PC-9 (cell line): ENCODE results near the gene AKIRIN2. TPM values are rescaled to one million over a fixed set of nuclear protein-coding genes. Genes with fewer than 3 reads are reported as not detected.
"Not testable (repeated sequence)": the region's sequence is repeated elsewhere in the genome, so short reads cannot be mapped to it uniquely, and the experiment has no call there.

Source experiments
- BruUV-seq: library from RNA; stranded (reverse); fragments of 400-500 nt; replicated peaks from 2 replicates; lab custom pipeline; 2021; lab: Mats Ljungman, UMichigan
- CTCF ChIA-PET: fragments of 300-600 bp; sonication (Branson Sonifier 250); formaldehyde crosslinking; loops from one replicate; lab custom pipeline; 2022; ENCODE audit warnings: antibody characterized with exemption; lab: Charles Lee
- POLR2A ChIA-PET: fragments of 300-600 bp; sonication (Branson Sonifier 250); formaldehyde crosslinking; loops from one replicate; lab custom pipeline; 2022; ENCODE audit warnings: antibody characterized with exemption; ENCODE audit not compliant: unreplicated experiment; lab: Charles Lee
- DNase-seq, 2 experiments: peaks; one replicate each; pipeline versions ENCODE4 v3.0.0 to v3.0.0-alpha.2; 2015 to 2022; ENCODE audit warnings: mixed read lengths in 1 of 2
- H2AFZ ChIP-seq: fragments of 200-600 bp; sonication (generic); 2 replicates; pipeline ENCODE4 v1.8.1; 2017; ENCODE audit warnings: antibody characterized with exemption
- H3F3A ChIP-seq: fragments of 200-600 bp; sonication (generic); 2 replicates; pipeline ENCODE4 v1.8.1; 2017; ENCODE audit warnings: antibody characterized with exemption, mild to moderate bottlenecking, low read depth; ENCODE audit not compliant: insufficient read depth
- H3K27ac ChIP-seq: fragments of 200-600 bp; sonication (generic); 2 replicates; pipeline ENCODE4 v1.6.1; 2016; ENCODE audit warnings: mixed run types
- H3K27me3 ChIP-seq: fragments of 200-600 bp; sonication (generic); 2 replicates; pipeline ENCODE4 v1.6.1; 2016; ENCODE audit warnings: low read depth, mixed run types; ENCODE audit not compliant: insufficient read depth
- H3K36me3 ChIP-seq: fragments of 200-600 bp; sonication (generic); 2 replicates; pipeline ENCODE4 v1.6.1; 2016; ENCODE audit warnings: low read depth, mixed run types
- H3K4me1 ChIP-seq: fragments of 200-600 bp; sonication (generic); replicated peaks from 2 replicates; pipeline ENCODE4 v1.6.1; 2016; ENCODE audit warnings: mixed run types; ENCODE audit not compliant: insufficient read depth
- H3K4me2 ChIP-seq: fragments of 200-600 bp; sonication (generic); 2 replicates; pipeline ENCODE4 v1.6.1; 2017; ENCODE audit warnings: mixed run types
- H3K4me3 ChIP-seq: fragments of 200-600 bp; sonication (generic); 2 replicates; pipeline ENCODE4 v1.6.1; 2016; ENCODE audit warnings: mixed run types
- H3K79me2 ChIP-seq: fragments of 200-600 bp; sonication (generic); 2 replicates; pipeline ENCODE4 v1.6.1; 2017; ENCODE audit warnings: low read depth, mixed run types
- H3K9me2 ChIP-seq: fragments of 200-600 bp; sonication (generic); 2 replicates; pipeline ENCODE4 v1.8.1; 2017; ENCODE audit warnings: mild to moderate bottlenecking; ENCODE audit not compliant: insufficient read depth
- H3K9me3 ChIP-seq: fragments of 200-600 bp; sonication (generic); 2 replicates; pipeline ENCODE4 v1.8.1; 2016; ENCODE audit warnings: low read depth; ENCODE audit not compliant: insufficient read depth
- H4K20me1 ChIP-seq: fragments of 200-600 bp; sonication (generic); 2 replicates; pipeline ENCODE4 v1.8.1; 2017; ENCODE audit not compliant: insufficient read depth
- EZH2 ChIP-seq: fragments of 200-600 bp; sonication (generic); IDR thresholded peaks from 2 replicates; pipeline ENCODE4 v1.8.0; 2017; ENCODE audit warnings: antibody characterized with exemption, low read depth
- intact Hi-C: fragments of 100-400 bp; cut with micrococcal nuclease; formaldehyde crosslinking; loops from one replicate; pipeline ENCODE4 v1.10.0; 2022; ENCODE audit not compliant: unreplicated experiment
- total RNA-seq: library from RNA; stranded (reverse); gene quantifications from 2 replicates; pipeline ENCODE4 v1.2.3, GENCODE V29; 2021
- TF ChIP-seq, protein P1 (sequence below): fragments of 200-600 bp; sonication (generic); conservative IDR thresholded peaks from 2 replicates; pipeline ENCODE4 v1.6.1; 2017; ENCODE audit warnings: mixed run types, antibody characterized with exemption, mild to moderate bottlenecking, moderate library complexity

The AKIRIN2 gene
- total RNA-seq, 1 experiment from 2014 or later: 48.3 TPM

DNA sequence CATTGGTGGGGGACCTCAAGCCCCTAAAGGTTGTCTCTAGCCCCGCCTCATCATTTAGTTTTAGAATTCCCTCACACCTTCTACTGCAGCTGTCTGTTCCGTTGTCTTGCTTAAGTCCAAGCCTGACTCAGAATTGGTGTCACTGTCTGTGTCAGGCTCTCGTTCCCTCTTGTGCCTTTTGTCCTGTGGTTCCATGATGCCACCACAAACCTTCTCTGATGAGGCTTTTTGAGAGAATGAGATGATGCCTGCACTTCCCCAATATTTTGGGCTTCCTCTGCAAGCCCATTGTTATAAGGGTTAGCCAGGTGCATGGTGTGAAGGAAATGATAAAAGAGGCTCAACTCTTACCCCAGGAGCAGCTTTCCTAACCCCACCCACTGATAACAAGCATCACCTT, 8.1 kb upstream of the AKIRIN2 start:
- POLR2A ChIA-PET: interaction anchor here (0.6 kb wide), 1 partner anchor 1643 kb away, joined by 6 read pairs; no protein-coding TSS in a partner anchor
- Histone ChIP-seq H2AFZ (no peak overlapping the region), H3K9me3 (no peaks in the 10 kb centered on the region), H3K36me3 (no peaks in the 10 kb centered on the region), H3K79me2 (no peaks in the 10 kb centered on the region), H3K4me1 (peaks cover 25% of the 10 kb centered on the region), H3K9me2 (no peaks in the 10 kb centered on the region), H3K4me3 (no peak overlapping the region), H3K4me2 (no peak overlapping the region), H3K27ac (no peak overlapping the region), H4K20me1 (no peaks in the 10 kb centered on the region), H3F3A (peaks cover 6% of the 10 kb centered on the region; the same call in 1 of the 2 replicates), H3K27me3 (no peaks in the 10 kb centered on the region)
- intact Hi-C loops: no loop called here
- no TSS peak for BruUV-seq
- DNase-seq: no peak
- CTCF ChIA-PET: no interaction called here
- no peak for TF ChIP-seq EZH2
- TF ChIP-seq, protein P1, sequence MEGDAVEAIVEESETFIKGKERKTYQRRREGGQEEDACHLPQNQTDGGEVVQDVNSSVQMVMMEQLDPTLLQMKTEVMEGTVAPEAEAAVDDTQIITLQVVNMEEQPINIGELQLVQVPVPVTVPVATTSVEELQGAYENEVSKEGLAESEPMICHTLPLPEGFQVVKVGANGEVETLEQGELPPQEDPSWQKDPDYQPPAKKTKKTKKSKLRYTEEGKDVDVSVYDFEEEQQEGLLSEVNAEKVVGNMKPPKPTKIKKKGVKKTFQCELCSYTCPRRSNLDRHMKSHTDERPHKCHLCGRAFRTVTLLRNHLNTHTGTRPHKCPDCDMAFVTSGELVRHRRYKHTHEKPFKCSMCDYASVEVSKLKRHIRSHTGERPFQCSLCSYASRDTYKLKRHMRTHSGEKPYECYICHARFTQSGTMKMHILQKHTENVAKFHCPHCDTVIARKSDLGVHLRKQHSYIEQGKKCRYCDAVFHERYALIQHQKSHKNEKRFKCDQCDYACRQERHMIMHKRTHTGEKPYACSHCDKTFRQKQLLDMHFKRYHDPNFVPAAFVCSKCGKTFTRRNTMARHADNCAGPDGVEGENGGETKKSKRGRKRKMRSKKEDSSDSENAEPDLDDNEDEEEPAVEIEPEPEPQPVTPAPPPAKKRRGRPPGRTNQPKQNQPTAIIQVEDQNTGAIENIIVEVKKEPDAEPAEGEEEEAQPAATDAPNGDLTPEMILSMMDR: no peak

DNA sequence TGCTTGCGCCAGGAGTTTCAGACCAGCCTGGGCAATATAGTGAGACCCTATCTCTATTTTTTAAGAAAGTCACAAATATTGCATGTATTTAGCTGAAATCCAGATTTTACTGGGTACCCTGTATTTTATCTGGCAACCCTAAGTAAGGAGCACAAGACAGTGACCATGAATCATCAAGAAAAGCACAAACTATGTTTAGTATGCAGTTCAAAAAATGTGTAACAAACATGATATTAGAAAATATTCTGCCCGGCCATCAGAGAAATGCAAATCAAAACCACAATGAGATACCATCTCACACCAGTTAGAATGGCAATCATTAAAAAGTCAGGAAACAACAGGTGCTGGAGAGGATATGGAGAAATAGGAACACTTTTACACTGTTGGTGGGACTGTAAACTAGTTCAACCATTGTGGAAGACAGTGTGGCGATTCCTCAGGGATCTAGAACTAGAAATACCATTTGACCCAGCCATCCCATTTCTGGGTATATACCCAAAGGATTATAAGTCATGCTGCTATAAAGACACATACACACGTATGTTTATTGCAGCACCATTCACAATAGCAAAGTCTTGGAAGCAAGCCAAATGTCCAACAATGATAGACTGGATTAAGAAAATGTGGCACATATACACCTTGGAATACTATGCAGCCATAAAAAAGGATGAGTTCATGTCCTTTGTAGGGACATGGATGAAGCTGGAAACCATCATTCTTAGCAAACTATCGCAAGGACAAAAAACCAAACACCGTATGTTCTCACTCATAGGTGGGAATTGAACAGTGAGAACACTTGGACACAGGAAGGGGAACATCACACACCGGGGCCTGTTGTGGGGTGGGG, 6.8 kb upstream of the AKIRIN2 start:
- H3K27ac ChIP-seq, CTCF ChIA-PET, H3K36me3 ChIP-seq, BruUV-seq, H3K4me3 ChIP-seq, H3K79me2 ChIP-seq, intact Hi-C loops, H3K27me3 ChIP-seq, H3K9me2 ChIP-seq, DNase-seq, H3K4me2 ChIP-seq, H3K9me3 ChIP-seq, H2AFZ ChIP-seq, H3F3A ChIP-seq, H4K20me1 ChIP-seq: not testable (repeated sequence)
- H3K4me1 ChIP-seq: peaks cover 18% of the 10 kb centered on the region
- POLR2A ChIA-PET: interaction anchor here (0.6 kb wide), 1 partner anchor 40 kb away, joined by 7 read pairs; no protein-coding TSS in a partner anchor

- CTCF ChIA-PET: no interaction called here
- intact Hi-C loops: loop anchor here (1.0 kb wide), 1 partner anchor 17 kb away; no protein-coding TSS in a partner anchor
- no peak overlapping the region; the same call in 1 of the 2 replicates for H3K4me2 ChIP-seq
- H3K27me3 ChIP-seq: no peaks in the 10 kb centered on the region
- H3K9me2 ChIP-seq: no peaks in the 10 kb centered on the region
- H3K4me1 ChIP-seq: peaks cover 18% of the 10 kb centered on the region
- no peak for TF ChIP-seq EZH2
- TF ChIP-seq, protein P1: no peak
- DNase-seq: peak in 1 of 2 experiments; percentile 57
- BruUV-seq: no TSS peak
- H2AFZ ChIP-seq: no peak overlapping the region
- H3F3A ChIP-seq: peaks cover 23% of the 10 kb centered on the region
- peaks cover 6% of the 10 kb centered on the region for H3K79me2 ChIP-seq
- no peaks in the 10 kb centered on the region for H3K36me3 ChIP-seq
- POLR2A ChIA-PET: interaction anchor here (0.6 kb wide), 1 partner anchor 22 kb away, joined by 12 read pairs; no protein-coding TSS in a partner anchor
- H3K27ac ChIP-seq: peak overlapping the region; percentile 47
- H3K9me3 ChIP-seq: no peaks in the 10 kb centered on the region
- no peak overlapping the region for H3K4me3 ChIP-seq
- no peaks in the 10 kb centered on the region for H4K20me1 ChIP-seq
These were observed 4.3 kb upstream of the AKIRIN2 start for GRCh38 chr6:87706187-87706966.
